Activated CD4-positive, alpha-beta T cell treated with anti-CD3 and anti-CD28 coated beads for 4 hours (primary cell): ENCODE measurements around the gene PARD6B.
"Not testable (repeated sequence)": the region's sequence is repeated elsewhere in the genome, so short reads cannot be mapped to it uniquely, and the experiment has no call there.

Source experiments
- DNase-seq, 2 donors: peaks; one replicate each; pipeline ENCODE4 v3.0.0-alpha.2; 2020

PARD6B gene

GRCh38 chr20:50747275-50747674 lies 15.9 kb downstream of the PARD6B start:
- no peak for DNase-seq

GRCh38 chr20:50750145-50750671 lies 18.8 kb downstream of the PARD6B start:
- DNase-seq, result no peak

GRCh38 chr20:50753152-50753551 lies 21.8 kb downstream of the PARD6B start:
- DNase-seq, result no peak

GRCh38 chr20:50754420-50754819 lies 23.0 kb downstream of the PARD6B start:
- DNase-seq, result no peak

- DNase-seq, result no peak
Observed at GRCh38 chr20:50756447-50756846, 25.1 kb downstream of the PARD6B start.

- no peak for DNase-seq
Observed at GRCh38 chr20:50758469-50758868, 27.1 kb downstream of the PARD6B start.

- no peak for DNase-seq
Observed at GRCh38 chr20:50758992-50759391, 27.6 kb downstream of the PARD6B start.

- DNase-seq, result no peak
Observed at GRCh38 chr20:50759678-50760077, 28.3 kb downstream of the PARD6B start.

- DNase-seq, result no peak
Observed at GRCh38 chr20:50762045-50762422, 30.7 kb downstream of the PARD6B start.

- DNase-seq, result no peak
Observed at GRCh38 chr20:50762435-50763220, 31.2 kb downstream of the PARD6B start.

- DNase-seq, result not testable (repeated sequence)
Observed at GRCh38 chr20:50763550-50764458, 32.4 kb downstream of the PARD6B start.

GRCh38 chr20:50765251-50765650 lies 33.9 kb downstream of the PARD6B start:
- not testable (repeated sequence) for DNase-seq

- no peak for DNase-seq
Observed at GRCh38 chr20:50765674-50766073, 34.3 kb downstream of the PARD6B start.

GRCh38 chr20:50766955-50767809 lies 35.8 kb downstream of the PARD6B start:
- not testable (repeated sequence) for DNase-seq

GRCh38 chr20:50768991-50769390 lies 37.6 kb downstream of the PARD6B start:
- not testable (repeated sequence) for DNase-seq

GRCh38 chr20:50769551-50770085 lies 38.2 kb downstream of the PARD6B start:
- not testable (repeated sequence) for DNase-seq

- DNase-seq, result not testable (repeated sequence)
Observed at GRCh38 chr20:50771419-50772080, 40.2 kb downstream of the PARD6B start.

GRCh38 chr20:50772420-50773185 lies 41.2 kb downstream of the PARD6B start:
- no peak for DNase-seq

GRCh38 chr20:50774515-50774914 lies 43.1 kb downstream of the PARD6B start:
- DNase-seq, result no peak

GRCh38 chr20:50776122-50776817 lies 44.9 kb downstream of the PARD6B start:
- DNase-seq, result no peak
